Activated effector memory CD4-positive, alpha-beta T cell treated with anti-CD3 and anti-CD28 coated beads, Interleukin-2, amount 50 U/mL, for 16 hours (primary cell): ENCODE results near the gene FBXO27.
A peak's percentile ranks its signal among the peaks of the same experiment; 100 is the strongest.
"Not testable (repeated sequence)": the region's sequence is repeated elsewhere in the genome, so short reads cannot be mapped to it uniquely, and the experiment has no call there.

Experiments
- DNase-seq: peaks from one replicate; pipeline ENCODE4 v3.0.0-alpha.2; 2020

The FBXO27 gene, protein sequence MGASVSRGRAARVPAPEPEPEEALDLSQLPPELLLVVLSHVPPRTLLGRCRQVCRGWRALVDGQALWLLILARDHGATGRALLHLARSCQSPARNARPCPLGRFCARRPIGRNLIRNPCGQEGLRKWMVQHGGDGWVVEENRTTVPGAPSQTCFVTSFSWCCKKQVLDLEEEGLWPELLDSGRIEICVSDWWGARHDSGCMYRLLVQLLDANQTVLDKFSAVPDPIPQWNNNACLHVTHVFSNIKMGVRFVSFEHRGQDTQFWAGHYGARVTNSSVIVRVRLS

DNA sequence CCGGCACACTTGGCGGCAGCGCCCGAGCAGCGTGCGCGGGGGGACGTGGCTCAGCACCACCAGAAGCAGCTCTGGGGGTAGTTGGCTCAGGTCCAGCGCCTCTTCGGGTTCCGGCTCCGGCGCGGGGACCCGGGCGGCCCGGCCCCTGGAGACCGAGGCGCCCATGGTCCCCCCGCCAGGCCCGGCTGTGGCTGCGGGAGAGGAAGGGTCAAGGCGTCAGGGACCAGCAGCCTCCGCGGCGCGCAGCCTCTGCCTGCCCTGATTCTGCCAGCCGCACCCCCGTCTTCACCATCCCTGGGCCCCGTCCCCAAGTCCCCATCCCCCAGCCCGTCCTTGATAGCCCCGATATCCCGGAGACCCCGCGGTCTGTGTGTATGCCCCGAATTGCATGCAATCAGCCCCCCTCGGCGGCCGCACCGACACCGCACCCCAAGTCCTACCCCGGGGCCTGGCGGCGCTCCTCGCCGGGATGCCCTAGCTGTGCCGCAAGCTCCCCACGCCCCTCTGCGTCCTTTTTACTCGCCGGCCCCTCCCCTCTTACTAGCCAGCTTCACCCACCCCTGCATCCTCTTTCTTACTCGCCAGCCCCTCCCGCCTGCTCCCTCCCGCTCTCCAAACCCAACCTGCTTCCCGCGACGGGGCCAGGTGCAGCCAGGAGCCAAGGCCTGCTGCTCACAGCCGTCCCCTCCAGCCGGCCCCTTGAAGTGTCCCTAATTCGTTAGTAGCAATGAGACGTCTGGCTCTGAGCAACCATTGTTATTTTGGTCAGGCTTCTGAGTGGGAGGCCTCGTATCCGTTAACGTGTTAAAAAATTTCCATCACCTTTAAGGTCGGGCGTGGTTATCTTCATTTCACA is at the start of gene FBXO27:
TSS of gene FBXO27 (minus strand) at position 487 of the 856 bp plus-strand sequence. CDS start at position 165, 322 bp downstream.
- DNase-seq, result no peak

DNA sequence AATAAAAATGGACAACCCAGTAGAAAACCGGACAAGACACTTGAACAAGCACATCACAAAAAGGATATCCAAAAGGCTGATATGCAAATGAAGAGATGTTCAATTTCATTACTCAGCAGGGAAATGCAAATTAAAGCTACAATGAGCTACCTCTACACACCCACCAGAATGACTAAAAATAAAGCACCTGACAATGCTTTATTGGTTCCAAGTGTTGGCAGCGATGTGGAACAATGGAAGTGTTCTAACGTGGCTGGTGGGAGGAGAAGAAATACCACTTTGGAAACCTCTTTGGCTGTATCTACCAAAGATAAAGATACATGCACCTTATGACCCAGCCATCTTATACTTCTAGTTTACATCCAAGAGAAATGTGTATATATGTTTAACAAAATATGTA is 48.1 kb upstream of the FBXO27 start:
- DNase-seq, result no peak

DNA sequence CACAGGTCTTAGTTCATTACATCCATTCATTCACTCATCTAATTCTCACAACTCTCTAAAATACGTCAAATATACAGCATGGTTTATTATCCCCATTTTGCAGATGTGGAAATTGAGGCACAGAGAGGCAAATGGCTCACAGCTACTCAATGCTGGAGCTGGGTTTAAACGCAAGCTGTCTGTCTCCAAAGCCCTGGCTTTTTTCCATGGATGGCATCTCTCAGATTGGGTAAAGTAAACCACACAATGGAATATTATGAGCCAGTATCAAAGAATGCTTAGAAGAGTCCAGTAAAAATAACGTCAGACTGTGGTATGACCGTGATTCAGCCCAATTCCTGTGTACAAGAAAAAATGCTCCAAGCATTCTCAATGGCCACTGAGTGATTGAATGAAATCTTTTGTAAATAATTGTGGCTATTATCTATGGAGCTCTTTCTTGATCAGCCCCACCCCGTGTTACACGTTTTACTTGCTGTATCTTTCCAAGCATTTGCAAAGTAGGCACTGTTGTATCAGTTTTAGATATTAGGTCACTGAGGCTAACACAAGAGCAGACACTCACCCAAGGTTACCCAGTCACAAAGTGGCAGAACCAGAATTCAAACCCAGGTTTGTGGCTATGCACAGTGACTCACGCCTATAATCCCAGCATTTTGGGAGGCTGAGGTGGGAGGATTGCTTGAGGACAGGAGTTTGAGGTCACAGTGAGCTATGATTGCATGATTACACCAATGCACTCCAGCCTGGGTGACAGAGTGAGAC is 46.3 kb upstream of the FBXO27 start:
- DNase-seq, result no peak

DNA sequence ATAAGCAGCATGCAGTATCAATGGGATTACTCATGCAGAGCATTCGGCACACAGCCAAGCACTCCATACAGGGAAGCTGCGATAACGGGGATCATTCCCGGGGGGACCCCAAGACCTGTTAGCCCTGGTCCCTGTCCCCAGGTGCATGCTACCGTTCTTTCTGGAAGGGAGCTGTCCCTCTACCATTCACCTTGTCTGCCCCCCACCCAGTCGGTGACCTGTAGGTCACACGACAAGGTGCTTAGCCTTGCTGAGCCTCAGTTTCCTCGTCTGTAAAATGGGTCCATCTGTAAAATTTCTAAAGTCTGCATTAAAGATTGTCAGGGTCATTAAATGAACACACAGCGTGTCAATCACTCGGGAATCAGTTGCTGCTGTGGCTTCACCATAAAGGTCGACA is 45.0 kb upstream of the FBXO27 start:
- DNase-seq, result no peak

DNA sequence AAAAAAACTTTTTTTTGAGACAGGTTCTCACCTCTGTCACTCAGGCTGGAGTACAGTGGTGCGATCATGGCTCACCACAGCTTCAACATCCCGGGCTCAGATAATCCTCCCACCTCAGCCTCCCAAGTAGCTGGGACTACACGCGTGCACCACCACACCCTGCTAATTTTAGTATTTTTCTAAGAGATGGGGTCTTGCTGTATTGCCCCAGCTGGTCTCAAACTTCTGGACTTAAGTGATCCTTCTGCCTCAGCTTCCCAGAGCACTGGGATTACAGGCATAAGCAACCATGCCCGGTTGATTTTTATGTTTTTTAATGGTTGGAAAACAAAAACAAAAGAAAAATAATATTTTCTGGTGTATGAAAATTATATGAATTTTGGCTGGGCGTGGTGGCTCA is 42.6 kb upstream of the FBXO27 start:
- no peak for DNase-seq

DNA sequence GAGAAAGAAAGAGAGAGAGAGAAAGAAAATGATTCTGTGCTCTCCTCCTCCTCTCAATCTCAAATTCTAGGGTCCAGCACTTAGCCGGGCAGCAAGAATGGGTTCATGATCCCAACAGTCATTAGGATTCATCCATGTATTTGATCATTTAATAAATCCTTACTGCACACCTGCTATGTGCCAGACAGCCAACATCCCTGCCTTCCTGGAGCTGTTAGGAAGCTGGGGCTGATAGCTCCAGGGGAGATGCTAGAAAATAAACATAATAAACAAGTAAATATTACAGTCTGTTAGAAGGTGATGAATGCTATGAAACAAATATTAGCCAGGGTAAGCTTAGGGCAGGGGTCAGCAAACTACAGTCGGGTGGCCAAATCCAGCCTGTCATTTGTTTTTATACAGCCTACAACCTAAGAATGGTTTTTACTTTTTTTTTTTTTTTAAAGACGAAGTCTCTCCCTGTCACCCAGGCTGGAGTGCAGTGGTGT is 41.9 kb upstream of the FBXO27 start:
- DNase-seq, result no peak

DNA sequence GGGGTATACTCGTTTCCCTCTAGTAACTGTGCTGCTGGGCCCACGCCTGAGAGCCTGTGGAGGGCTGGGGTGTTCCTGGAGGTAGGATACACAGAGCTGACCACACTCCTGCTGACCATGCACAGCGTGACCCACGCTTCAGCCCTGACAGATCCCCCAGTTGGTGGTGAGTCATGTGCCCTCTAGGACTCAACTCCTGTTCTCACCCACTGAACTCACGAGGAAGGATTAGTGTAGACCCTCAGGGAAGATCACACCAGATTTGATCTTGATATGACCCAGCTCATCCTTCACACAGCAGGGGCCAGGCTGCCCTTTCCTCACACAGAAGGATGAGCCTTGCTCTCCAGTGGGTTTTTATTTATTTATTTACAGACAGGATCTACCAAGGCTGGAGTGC is 38.5 kb upstream of the FBXO27 start:
- DNase-seq, result no peak

DNA sequence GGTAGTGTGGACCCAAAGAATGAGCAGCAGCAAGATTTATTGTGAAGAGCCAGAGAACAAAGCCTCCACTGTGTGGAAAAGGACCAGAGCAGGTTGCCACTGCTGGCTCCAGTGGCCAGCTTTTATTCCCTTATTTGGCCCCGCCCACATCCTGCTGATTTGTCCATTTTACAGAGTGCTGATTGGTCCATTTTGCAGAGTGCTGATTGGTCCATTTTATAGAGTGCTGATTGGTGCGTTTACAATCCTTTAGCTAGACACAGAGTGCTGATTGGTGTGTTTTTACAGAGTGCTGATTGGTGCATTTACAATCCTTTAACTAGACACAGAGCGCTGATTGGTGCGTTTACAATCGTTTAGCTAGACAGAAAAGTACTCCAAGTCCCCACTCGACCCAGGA is 35.9 kb upstream of the FBXO27 start:
- DNase-seq, result not testable (repeated sequence)

DNA sequence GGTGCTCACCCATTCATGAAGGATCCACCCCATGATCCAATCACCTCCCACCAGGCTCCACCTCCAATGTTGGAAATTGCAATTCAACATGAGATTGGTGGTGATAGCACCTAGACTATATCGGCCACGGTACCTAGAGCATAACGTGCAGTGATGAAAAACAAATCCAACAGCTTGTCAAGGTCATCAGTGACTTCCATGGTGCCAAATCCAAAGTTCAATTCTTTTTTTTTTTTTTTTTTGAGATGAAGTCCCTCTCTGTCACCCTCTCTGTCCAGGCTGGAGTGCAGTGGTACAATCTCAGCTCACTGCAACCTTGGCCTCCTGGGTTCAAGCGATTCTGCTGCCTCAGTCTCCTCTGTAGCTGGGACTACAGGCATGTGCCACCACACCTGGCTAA is 34.8 kb upstream of the FBXO27 start:
- no peak for DNase-seq

DNA sequence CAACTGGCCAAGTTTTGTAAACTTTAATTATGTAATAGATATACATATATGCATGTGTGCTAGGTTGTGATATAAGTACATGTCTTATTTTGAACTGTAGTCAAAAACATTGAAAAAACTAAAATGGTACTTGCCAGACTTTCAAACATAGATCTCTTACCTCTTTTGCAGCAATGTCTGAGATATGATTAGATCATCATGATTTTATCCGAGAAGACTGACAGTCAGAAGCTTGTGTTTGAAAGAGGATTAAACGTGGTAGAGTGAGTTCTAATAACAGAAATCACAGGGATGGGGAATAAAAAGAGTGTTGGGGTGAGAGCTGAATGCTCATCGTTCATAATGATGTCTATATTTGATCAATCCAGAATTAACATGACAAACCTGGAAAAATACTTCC is 33.6 kb upstream of the FBXO27 start:
- no peak for DNase-seq

DNA sequence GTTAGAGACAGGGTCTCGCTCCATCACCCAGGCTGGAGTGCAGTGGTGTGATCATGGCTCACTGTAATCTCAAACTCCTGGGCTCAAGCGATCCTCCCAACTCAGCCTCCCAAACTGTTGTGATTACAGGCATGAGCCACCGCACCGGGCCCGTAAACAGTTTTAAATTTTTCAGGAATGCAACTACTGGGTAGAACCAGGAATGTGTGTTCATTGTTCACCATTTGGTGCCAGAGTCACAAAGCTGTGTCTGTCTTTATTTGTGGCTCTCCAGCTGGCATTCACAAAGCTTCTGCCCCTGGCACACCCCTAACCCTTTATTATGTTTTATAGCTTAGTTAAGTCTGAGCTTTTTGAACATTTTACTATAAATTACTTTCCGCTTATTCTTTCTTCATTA is 32.1 kb upstream of the FBXO27 start:
- no peak for DNase-seq

DNA sequence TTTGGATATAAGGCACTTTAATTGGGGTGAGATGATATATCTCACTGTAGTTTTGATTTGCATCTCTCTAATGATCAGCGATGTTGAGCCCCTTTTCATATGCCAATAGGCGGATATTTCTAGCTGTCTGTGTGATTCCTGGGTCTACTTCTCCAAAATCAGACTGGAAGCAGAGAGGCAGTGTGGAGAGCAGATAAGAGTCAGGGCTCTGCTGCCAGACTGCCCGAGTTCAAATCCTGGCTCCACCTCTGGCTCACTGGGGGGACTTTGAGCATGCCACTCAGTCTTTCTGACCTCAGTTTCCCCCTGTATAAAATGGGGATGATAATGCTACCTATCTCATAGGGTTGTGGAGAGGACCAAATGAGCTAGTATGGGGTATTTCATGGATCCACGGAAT is 27.8 kb upstream of the FBXO27 start:
- DNase-seq, result no peak

DNA sequence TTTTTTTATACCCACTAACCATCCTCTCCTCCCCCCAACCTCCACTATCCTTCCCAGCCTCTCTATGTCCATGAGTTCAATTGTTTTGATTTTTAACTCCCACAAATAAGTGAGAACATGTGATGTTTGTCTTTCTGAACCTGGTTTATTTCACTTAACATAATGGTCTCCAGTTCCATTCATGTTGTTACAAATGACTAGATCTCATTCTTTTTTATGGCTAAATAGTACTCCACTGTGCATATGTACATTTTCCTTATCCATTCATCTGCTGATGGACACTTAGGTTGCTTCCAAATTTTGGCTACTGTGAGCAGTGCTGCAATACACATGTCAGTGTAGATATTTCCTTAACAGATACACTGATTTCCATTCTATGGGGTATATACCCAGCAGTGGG is 27.0 kb upstream of the FBXO27 start:
- no peak for DNase-seq

DNA sequence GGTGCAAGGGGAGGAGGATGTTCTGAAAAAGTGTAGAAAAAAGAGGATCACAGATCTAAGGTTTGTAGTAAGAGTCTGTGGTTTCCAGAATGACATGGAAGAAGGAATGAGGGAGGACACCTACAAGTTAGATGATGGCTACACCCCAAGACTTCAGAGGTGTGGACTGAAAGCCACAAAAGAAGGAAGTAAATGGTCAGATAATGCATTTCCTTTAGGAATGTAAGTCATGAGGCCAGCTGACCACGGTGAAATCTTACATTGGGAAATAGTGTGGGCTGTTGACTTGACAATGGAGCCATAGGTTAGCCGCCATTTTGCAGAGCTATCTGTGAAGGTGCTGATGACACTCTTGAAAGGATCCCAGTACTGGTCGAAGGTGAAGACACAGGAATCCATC is 25.3 kb upstream of the FBXO27 start:
- DNase-seq, result no peak

DNA sequence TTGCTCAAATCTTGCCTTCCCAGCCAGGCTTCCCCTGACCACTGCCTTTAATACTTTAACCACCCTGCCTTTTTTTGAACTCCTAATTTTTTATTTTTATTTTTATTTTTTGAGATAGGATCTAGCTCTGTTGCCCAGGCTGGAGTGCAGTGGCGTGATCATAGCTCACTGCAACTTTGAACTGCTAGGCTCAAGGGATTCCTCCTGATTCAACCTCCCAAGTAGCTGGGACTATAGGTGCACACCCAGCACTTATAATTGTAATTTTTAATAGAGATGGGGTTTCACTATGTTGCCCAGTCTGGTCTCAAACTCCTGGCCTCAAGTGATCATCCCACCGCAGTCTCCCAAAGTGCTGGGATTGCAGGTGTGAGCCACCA is 21.7 kb upstream of the FBXO27 start:
- no peak for DNase-seq

DNA sequence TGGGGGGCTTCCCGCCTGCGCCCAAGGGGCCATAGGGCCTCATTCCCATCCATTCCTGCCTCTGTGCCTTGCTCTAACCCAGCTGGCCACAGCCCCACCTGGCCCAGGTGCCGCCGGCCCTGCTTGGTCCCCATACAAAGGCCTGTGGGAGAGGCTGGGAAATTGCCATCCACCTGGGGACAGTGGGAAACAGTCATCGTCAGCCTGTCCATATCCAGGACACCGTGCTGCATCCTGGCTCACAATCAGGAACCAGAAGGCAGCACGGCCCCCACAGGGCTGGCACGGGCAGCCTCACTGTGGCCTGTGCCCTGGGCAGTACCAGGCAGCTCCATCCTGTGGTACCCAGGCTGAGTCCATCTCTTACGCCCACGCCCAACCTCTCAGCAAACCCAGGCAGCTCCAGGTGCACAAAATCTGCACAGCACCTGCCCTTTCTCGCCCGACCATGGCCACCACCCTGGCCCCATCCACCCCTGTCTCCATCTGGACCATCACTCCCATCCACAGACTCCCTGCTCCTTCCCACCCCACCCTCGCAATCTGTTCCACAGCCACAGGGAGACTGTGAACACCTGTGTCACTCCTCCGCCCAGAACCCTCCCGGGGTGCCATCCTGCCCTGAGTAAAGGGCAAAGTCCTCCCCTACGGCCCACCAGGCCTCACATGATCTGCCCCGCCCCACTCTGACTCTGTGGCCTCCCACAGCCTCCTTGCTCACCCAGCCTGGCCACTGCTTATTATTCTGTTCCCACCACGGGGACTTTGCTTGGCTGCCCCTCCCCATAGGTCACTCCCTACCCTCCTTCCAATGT is 21.1 kb upstream of the FBXO27 start:
- DNase-seq, result no peak

DNA sequence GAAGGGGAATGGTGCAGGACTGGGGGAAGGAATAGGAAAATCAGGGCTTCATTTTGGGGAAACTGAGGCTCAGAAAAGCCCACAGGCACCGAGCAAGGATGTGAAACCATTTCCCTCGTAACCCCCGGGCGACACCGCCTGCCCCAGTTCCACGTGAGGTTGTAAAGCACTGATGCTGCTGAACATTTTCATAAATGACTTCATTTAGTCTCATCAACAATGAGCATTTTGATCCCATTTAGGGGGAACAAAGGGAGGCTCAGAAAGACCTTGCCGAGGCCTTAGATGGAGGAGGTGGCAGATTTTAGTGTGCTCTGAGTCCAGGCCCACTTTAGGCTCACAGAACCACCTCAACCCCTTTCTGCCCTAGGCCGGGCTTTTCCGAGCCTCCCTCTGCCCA is 20.5 kb upstream of the FBXO27 start:
- no peak for DNase-seq

DNA sequence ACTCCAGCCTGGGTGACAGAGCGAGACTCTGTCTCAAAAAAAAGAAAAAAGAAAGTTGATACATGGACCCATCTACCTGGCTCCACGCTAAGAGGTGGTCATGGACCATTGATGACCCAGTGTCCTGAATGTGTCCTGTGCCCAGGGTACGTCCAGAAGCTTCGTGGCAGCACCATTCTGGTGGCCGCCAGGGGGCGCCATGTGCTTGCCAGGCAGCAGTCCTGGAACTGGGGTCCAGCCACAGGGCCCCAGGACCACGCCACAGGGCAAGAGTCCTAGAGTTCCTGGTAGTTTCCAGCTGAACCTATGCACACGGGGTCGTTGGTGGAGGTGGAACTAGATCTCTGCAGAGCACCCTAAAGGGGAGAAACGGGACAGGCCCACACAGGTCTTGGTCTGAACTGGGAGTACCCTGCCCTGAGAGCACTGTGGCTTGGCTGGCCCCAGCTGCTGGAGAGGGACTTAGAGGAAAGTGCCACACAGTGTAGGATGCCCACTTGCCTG is 19.9 kb upstream of the FBXO27 start:
- peak; percentile 90 for DNase-seq

DNA sequence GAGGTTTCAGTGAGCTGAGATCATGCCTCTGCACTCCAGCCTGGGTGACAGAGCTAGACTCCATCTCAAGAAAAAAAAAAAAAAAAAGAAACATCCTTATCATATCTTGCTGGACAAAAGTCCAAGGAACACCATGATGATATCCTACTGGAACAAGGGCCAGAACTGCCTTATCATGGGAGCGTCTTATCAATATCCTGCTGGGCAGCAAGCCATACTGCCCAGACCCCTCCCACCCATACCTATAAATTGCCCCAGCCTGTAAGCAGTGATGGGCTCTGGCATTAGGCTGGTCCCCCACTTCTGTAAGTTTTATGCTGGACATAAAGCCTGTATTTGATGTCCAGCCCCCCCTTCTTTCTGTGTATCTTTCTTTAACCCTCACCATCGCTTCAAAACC is 14.7 kb upstream of the FBXO27 start:
- no peak for DNase-seq

DNA sequence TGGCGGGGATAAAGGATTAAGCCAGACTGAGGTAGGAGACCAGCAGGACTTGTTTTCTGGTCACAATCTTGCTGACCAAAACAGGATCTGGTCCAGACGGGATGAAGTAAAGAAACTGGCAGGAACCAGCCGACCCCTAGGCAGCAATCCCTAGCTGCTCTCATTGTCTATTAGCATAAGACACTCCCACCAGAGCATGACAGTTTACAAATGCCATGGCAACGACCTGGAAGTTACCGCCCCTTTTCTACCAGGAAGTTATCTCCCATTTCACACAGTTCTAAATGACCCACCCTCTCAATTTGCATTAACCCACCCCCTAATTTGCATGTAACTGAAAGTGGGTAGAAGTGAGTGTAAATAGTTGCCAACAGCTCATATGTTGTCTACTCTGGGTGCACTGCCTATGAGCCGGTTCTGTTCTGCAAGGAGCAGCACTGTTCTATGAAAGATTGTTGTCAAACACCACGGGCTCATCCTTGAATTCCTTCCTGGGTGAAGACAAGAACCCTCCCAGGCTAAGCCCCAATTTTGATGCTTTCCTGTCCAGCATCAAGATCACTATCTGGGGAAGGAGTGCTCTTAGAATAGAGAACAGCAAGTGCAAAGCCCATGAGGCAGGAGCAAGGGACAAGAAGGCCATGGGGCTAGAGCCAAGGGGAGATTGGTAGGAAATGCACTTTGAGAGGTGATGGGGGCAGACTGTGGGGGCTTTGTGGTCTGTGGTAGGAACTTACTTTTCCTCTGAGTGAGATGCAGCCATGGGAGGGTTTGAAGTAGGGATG is 13.9 kb upstream of the FBXO27 start:
- no peak for DNase-seq

DNA sequence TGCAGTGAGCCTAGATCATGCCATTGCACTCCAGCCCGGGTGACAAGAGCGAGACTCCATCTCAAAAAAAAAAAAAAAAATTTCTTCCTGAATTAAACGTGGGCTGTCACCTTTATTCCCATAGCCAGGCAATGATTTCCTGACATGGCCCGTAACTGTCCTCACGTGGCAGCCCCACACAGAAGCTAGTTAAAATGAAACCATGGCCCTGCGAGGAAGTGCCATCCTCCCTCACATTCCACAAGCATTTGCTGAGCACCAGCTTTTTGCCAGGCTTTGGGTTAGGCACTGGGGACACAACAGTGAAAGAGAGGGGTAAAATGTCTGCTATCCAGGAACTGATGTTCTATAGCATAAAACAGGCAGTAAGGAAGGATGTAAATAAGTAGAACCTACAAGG is 13.2 kb upstream of the FBXO27 start:
- no peak for DNase-seq

DNA sequence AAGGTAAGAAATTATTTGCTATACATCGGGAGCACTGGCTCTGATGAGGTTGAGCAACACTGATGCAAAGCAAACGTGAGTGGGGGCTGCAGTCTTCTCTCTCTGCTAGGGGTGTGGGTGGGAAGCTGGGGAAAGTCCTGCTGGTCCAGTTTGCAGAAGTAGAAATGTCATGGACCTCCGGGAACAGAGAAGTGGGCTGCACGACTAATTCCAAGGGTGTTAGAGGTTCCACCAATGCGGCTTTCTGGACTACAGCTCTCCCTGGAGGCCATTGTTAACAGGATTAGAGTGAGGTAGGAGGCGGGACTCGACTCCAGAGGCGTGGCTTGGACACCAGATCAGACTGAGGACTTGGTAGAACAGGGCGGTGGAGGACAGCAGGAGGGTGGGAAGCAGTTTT is 5.7 kb upstream of the FBXO27 start:
- DNase-seq, result no peak
